ENCODE results near the gene MAN2B2. TPM values are rescaled to one million over a fixed set of nuclear protein-coding genes. Genes with fewer than 3 reads are reported as not detected.

MAN2B2 gene
- total RNA-seq (10 to 100 TPM; 27.0 to 38.4 (median 28.9) TPM), polyA plus RNA-seq (11.5 TPM)
- long read RNA-seq, donor 1, full-length matches to known transcripts, result 6 of 30 reads
- long read RNA-seq, donor 1, partial matches to known transcripts, result 20 of 30 reads
- long read RNA-seq, donor 1, other reads (novel, unspliced or antisense), result 4 of 30 reads
- long read RNA-seq, donor 2, full-length matches to known transcripts, result 9 of 28 reads
- long read RNA-seq, donor 2, partial matches to known transcripts, result 17 of 28 reads
- long read RNA-seq, donor 2, other reads (novel, unspliced or antisense), result 2 of 28 reads
- long read RNA-seq, donor 3, full-length matches to known transcripts, result 29 of 75 reads
- long read RNA-seq, donor 3, partial matches to known transcripts, result 37 of 75 reads
- long read RNA-seq, donor 3, other reads (novel, unspliced or antisense), result 9 of 75 reads
- long read RNA-seq, donor 4, full-length matches to known transcripts, result 13 of 56 reads
- long read RNA-seq, donor 4, partial matches to known transcripts, result 30 of 56 reads
- long read RNA-seq, donor 4, other reads (novel, unspliced or antisense), result 13 of 56 reads

DNA sequence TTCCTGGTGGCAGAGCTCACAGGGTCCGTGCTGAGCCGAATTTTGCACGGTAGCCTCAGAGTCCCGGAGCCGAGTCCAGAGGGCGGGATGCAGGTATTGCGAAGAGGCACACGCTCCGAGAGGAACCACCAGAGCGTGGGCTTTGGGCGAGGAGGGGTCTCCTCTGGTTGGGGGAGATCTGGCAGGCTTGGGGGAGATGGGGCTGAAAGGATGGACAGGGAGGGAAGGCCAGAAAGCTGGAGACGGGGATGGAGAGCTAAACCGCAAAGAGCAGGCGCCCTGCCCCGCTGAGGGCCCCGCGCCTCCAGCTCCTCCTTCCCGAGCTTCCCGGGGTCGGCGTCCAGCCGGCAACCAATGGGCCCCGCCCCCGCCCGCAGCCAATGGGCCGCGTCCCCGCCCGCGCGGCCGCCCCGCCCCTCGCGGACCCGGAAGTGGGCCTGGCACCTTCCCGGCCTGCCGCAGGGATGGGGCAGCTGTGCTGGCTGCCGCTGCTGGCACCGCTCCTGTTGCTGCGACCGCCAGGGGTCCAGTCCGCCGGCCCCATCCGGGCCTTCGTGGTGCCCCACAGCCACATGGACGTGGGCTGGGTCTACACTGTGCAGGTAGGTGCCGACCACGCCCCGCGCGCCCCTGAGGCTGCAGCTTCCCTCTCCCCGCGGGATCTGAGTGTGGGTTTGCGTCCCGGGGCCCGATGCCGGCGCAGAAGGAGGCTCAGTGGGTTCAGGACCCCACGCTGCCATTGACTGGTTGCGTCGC lies at the start of gene MAN2B2:
MAN2B2 (plus strand) TSS at position 443 of the 756 bp plus-strand sequence; CDS start at position 465, 22 bp downstream.
- Histone ChIP-seq H3K9me3 (ENCODE audit: control insufficient read depth, low read length) (no peaks in the 10 kb centered on the region), H3K4me1 (ENCODE audit: control insufficient read depth, insufficient read depth, low read length) (no peaks in the 10 kb centered on the region), H3K27ac (ENCODE audit: low read length) (peak within 1 kb of the TSS; percentile 1), H3K27me3 (ENCODE audit: control insufficient read depth, insufficient read depth) (no peaks in the 10 kb centered on the region), H3K4me3 (ENCODE audit: low read length) (peak within 1 kb of the TSS; percentile 50)
- WGBS, result under 1% methylated on average over 62 of the region's 62 CpGs
- peak; percentile 91 to 97 (median 97) for DNase-seq
- intact Hi-C loops (cut with DNase I), result no loop called here
- ATAC-seq, result peak; percentile 98 to 99

DNA sequence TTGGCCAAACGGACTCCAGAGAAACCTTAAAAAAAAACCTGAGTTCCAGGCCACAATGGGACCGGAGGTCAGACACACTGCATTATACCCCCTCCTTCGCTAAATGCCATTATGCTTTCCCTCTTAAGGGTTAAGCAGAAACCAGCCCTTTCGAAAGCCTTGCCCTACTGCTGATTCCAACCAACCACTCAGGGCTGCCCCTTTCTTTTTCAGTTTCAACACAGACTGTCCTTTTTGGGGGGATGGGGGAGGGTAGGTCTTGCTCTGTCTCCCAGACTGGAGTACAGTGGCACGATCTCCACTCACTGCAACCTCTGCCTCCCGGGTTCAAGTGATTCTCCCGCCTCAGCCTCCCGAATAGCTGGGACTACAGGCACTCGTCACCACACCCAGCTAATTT lies 49.5 kb upstream of the MAN2B2 start:
- Histone ChIP-seq H3K9me3 (ENCODE audit: control insufficient read depth, low read length) (no peaks in the 10 kb centered on the region), H3K4me1 (ENCODE audit: control insufficient read depth, insufficient read depth, low read length) (no peaks in the 10 kb centered on the region), H3K27me3 (ENCODE audit: control insufficient read depth, insufficient read depth) (no peaks in the 10 kb centered on the region), H3K4me3 (ENCODE audit: low read length) (no peak overlapping the region), H3K27ac (ENCODE audit: low read length) (no peak overlapping the region)
- intact Hi-C loops (cut with DNase I), result no loop called here
- WGBS, result 83% methylated on average over 9 of the region's 9 CpGs
- DNase-seq (no peak), ATAC-seq (no peak)

GRCh38 chr4:6526156-6526555 lies 48.8 kb upstream of the MAN2B2 start:
- intact Hi-C loops (cut with DNase I), result no loop called here
- Histone ChIP-seq H3K27me3 (ENCODE audit: control insufficient read depth, insufficient read depth) (no peaks in the 10 kb centered on the region), H3K4me3 (ENCODE audit: low read length) (no peak overlapping the region), H3K9me3 (ENCODE audit: control insufficient read depth, low read length) (no peaks in the 10 kb centered on the region), H3K27ac (ENCODE audit: low read length) (no peak overlapping the region), H3K4me1 (ENCODE audit: control insufficient read depth, insufficient read depth, low read length) (no peaks in the 10 kb centered on the region)
- ATAC-seq (no peak), DNase-seq (no peak)
- WGBS, result 55% methylated on average over 5 of the region's 5 CpGs

DNA sequence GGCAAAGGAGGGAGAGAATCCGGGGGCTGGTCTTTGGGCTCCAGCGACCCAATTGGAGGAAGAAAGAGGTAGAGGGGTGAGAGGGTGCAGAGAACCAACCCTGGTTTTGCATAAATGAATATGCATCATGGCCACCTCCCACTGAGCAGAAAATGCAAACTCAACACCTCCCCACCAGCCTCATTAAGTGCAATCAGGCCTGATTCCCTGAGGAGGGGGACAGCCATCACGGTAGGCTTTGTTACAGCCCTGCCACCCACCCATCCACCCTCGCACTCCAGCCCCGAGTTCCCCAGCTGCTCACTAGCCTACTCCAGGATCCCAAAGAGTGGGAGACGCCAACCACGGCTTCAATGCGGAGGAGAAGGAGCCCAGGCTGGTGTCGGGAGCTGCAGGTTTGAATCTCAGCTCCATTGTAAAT lies 48.3 kb upstream of the MAN2B2 start:
- ATAC-seq (no peak), DNase-seq (no peak)
- intact Hi-C loops (cut with DNase I), result no loop called here
- Histone ChIP-seq H3K4me3 (ENCODE audit: low read length) (no peak overlapping the region), H3K9me3 (ENCODE audit: control insufficient read depth, low read length) (no peaks in the 10 kb centered on the region), H3K4me1 (ENCODE audit: control insufficient read depth, insufficient read depth, low read length) (no peaks in the 10 kb centered on the region), H3K27ac (ENCODE audit: low read length) (no peak overlapping the region), H3K27me3 (ENCODE audit: control insufficient read depth, insufficient read depth) (no peaks in the 10 kb centered on the region)
- WGBS, result 38% methylated on average over 9 of the region's 9 CpGs

DNA sequence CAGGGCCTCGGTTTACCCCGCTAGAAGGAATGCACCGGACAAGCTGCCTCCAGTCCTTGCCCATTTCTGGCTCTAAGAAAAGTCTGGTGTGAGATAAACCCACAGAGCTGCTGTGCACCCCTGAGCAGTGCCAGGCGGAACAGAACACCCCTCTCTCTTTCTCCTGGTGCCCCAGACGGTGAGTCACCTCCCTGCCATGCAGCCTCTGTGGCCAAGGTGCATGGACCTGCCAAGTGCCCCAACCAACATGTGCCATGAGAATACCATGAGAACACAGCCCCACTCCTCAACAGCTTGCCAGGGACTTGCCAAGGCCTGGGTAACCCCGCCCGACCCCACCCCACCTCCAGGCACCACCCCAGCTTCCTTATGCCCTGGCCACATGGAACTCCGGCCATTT lies 47.7 kb upstream of the MAN2B2 start:
- no peak overlapping the region for H3K4me3 ChIP-seq (ENCODE audit: low read length)
- 83% methylated on average over 8 of the region's 8 CpGs for WGBS
- intact Hi-C loops (cut with DNase I), result no loop called here
- no peak overlapping the region for H3K27ac ChIP-seq (ENCODE audit: low read length)
- no peak for DNase-seq
- no peak for ATAC-seq
- no peaks in the 10 kb centered on the region for H3K4me1 ChIP-seq (ENCODE audit: control insufficient read depth, insufficient read depth, low read length)
- H3K27me3 ChIP-seq (ENCODE audit: control insufficient read depth, insufficient read depth), result no peaks in the 10 kb centered on the region
- no peaks in the 10 kb centered on the region for H3K9me3 ChIP-seq (ENCODE audit: control insufficient read depth, low read length)

DNA sequence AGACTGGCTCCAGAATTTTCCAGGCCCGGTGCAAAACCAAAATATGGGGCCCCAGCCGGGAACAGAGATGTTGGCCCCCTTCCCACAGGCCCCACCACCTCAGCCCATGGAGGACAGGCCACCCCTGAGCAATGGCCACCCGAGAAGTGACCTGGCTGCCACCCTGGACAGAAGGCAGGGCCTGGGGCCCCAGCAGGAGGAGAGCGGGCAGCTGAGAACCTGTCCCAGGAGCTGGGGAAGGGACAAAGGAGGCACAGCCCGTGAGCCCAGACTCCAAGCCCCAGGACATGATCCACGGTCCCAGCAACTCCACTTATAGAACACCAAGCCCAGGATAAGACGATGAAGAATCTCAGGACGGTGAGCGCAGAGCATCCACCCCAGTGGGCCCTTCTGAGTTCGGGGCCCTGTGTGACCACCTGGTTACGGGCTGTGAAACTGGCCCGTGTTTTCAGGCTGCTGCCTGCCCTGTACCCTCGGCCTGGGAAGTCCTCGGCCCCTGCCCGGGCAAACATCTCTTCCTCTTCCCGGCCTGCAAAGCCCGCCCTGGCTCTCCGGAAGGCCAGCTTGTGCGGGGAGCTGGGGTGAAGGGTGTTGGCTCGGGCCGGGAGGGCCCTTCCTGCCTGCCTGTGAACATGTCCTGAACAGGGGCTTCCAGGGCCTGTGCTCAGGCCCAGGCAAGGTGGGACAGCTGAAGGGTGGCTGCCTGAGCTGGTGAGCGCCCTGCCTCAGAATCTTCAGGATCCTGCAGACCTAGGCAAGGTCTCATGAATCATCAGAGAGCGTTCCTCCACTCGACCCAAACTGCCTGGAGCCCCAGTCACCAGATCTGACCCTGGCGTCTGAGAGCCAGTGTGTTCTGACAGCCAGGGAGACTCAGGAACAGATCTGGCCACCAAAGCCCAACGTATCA lies 47.0 kb upstream of the MAN2B2 start:
- DNase-seq (no peak), ATAC-seq (no peak)
- no peaks in the 10 kb centered on the region for H3K27me3 ChIP-seq (ENCODE audit: control insufficient read depth, insufficient read depth)
- H3K4me1 ChIP-seq (ENCODE audit: control insufficient read depth, insufficient read depth, low read length), result no peaks in the 10 kb centered on the region
- intact Hi-C loops (cut with DNase I), result no loop called here
- WGBS, result 70% methylated on average over 26 of the region's 26 CpGs
- H3K4me3 ChIP-seq (ENCODE audit: low read length), result no peak overlapping the region
- H3K9me3 ChIP-seq (ENCODE audit: control insufficient read depth, low read length), result no peaks in the 10 kb centered on the region
- no peak overlapping the region for H3K27ac ChIP-seq (ENCODE audit: low read length)

DNA sequence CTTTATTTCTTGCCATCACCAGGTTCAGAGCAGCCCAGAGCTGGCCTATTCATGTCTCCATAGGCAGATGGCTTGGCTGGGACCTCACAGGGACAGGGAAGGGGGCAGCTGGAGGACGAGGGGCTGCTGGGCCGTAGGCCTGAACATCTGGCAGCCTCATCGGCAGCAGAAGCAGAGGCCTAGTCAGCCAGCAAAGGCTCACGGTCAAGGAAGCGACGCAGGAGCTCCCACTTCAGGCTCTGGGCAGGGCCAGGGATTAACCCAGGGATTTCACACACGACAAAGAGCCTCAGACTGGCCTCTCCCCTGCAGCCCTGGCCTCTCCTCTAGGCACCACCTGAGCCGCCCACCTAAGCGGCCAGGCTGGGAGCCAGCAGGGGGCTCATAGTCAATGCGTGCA lies 46.0 kb upstream of the MAN2B2 start:
- 40% methylated on average over 10 of the region's 10 CpGs for WGBS
- no peaks in the 10 kb centered on the region for H3K4me1 ChIP-seq (ENCODE audit: control insufficient read depth, insufficient read depth, low read length)
- ATAC-seq, result no peak
- no peaks in the 10 kb centered on the region for H3K27me3 ChIP-seq (ENCODE audit: control insufficient read depth, insufficient read depth)
- H3K27ac ChIP-seq (ENCODE audit: low read length), result no peak overlapping the region
- no peak for DNase-seq
- no peak overlapping the region for H3K4me3 ChIP-seq (ENCODE audit: low read length)
- intact Hi-C loops (cut with DNase I), result no loop called here
- no peaks in the 10 kb centered on the region for H3K9me3 ChIP-seq (ENCODE audit: control insufficient read depth, low read length)

DNA sequence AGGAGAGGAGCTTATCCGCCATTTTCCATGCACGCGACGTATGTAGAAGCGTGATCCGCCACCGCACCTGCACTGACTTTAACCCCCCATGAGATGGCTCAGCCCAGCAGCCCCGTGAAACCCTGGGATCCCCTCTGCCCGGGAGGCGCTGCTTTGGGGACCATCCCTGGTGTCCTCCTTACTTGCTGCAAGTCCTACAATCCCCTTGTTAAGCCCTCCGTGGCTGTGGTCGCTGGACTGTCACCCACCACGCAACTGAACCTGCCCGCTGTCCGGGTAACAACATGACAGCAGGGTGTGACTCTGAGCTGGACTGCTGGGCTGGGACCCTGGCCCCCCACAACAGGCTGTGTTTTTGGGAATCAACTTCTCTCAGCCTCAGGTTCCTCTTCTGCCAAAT lies 44.7 kb upstream of the MAN2B2 start:
- 86% methylated on average over 15 of the region's 15 CpGs for WGBS
- Histone ChIP-seq H3K4me1 (ENCODE audit: control insufficient read depth, insufficient read depth, low read length) (no peaks in the 10 kb centered on the region), H3K27me3 (ENCODE audit: control insufficient read depth, insufficient read depth) (no peaks in the 10 kb centered on the region), H3K4me3 (ENCODE audit: low read length) (no peak overlapping the region), H3K27ac (ENCODE audit: low read length) (no peak overlapping the region), H3K9me3 (ENCODE audit: control insufficient read depth, low read length) (no peaks in the 10 kb centered on the region)
- no peak for ATAC-seq
- intact Hi-C loops (cut with DNase I), result no loop called here
- no peak for DNase-seq

GRCh38 chr4:6530964-6531363 lies 44.0 kb upstream of the MAN2B2 start:
- DNase-seq (no peak), ATAC-seq (no peak)
- no peaks in the 10 kb centered on the region for H3K9me3 ChIP-seq (ENCODE audit: control insufficient read depth, low read length)
- H3K27me3 ChIP-seq (ENCODE audit: control insufficient read depth, insufficient read depth), result no peaks in the 10 kb centered on the region
- 70% methylated on average over 9 of the region's 9 CpGs for WGBS
- H3K4me3 ChIP-seq (ENCODE audit: low read length), result no peak overlapping the region
- no peaks in the 10 kb centered on the region for H3K4me1 ChIP-seq (ENCODE audit: control insufficient read depth, insufficient read depth, low read length)
- H3K27ac ChIP-seq (ENCODE audit: low read length), result no peak overlapping the region
- intact Hi-C loops (cut with DNase I), result no loop called here

DNA sequence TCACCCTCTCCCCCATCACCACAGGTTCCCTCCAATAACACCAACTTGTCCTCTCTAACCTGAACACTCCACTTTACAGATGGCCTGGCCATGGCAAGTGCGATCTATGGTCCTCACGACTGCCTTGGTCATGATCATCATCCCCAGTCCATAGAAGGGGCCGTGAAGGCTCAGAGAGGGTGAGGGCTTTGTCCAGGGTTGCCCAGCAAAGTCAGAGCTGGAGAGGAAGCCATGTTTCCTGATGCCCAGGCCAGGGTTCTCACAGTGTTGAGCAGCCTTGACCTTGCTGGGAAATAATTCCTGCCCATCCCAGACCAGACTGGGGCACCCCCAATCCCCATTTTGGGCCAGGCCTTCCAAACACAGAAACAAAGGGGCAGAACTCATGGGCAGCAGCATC lies 42.9 kb upstream of the MAN2B2 start:
- 58% methylated on average over 3 of the region's 3 CpGs for WGBS
- intact Hi-C loops (cut with DNase I), result no loop called here
- ATAC-seq, result no peak

More for the DNA sequence above, 42.9 kb upstream of the MAN2B2 start:
- H3K27me3 ChIP-seq (ENCODE audit: control insufficient read depth, insufficient read depth), result no peaks in the 10 kb centered on the region
- H3K4me3 ChIP-seq (ENCODE audit: low read length), result no peak overlapping the region
- no peak overlapping the region for H3K27ac ChIP-seq (ENCODE audit: low read length)
- H3K4me1 ChIP-seq (ENCODE audit: control insufficient read depth, insufficient read depth, low read length), result no peaks in the 10 kb centered on the region
- no peak for DNase-seq
- no peaks in the 10 kb centered on the region for H3K9me3 ChIP-seq (ENCODE audit: control insufficient read depth, low read length)
